ENCODE data around the gene MYD88. TPM values are rescaled to one million over a fixed set of nuclear protein-coding genes. Genes with fewer than 3 reads are reported as not detected.

Gene MYD88
- total and polyA plus RNA-seq, 8 donors = 7.2 to 20.2 (median 9.9) TPM

GRCh38 chr3:38115645-38116427 lies 22.6 kb upstream of the MYD88 start:
- no peaks in the 10 kb centered on the region for H3K27me3 ChIP-seq
- DNase-seq (peak in 2 of 6 donors; percentile 8 to 35), FAIRE-seq (no peak), ATAC-seq (no peak)
- intact Hi-C loops (cut with DNase I) = loop anchor here in 1 of 3 donors (10.0 kb wide), 2 partner anchors 261 to 369 kb away; no protein-coding TSS in a partner anchor
- no peak for TF ChIP-seq CTCF (IDR thresholded peaks at IDR 0.05)
- 45 to 60% methylated on average over 9 of the region's 9 CpGs for WGBS, 2 donors
- H3K36me3 ChIP-seq = peaks cover 0 to 6% (median 0%) of the 10 kb centered on the region in 3 donors
- H3K4me1 ChIP-seq = no peaks in the 10 kb centered on the region
- H3K9me3 ChIP-seq = no peaks in the 10 kb centered on the region
- no peak overlapping the region for H3K4me3 ChIP-seq
- no peak overlapping the region for H3K27ac ChIP-seq

- FAIRE-seq = no peak
- DNase-seq = peak in 3 of 6 donors; percentile 14 to 50 (median 47)
- TF ChIP-seq CTCF (IDR thresholded peaks at IDR 0.05) = no peak
- peaks cover 0 to 12% (median 7%) of the 10 kb centered on the region in 3 donors for H3K36me3 ChIP-seq
- no peaks in the 10 kb centered on the region for H3K27me3 ChIP-seq
- 72 to 86% methylated on average over 12 of the region's 12 CpGs for WGBS, 2 donors
- H3K4me3 ChIP-seq = no peak overlapping the region
- ATAC-seq = peak in 1 of 4 donors; percentile 4
- no peaks in the 10 kb centered on the region for H3K4me1 ChIP-seq
- no peak overlapping the region for H3K27ac ChIP-seq
- no peaks in the 10 kb centered on the region for H3K9me3 ChIP-seq
- intact Hi-C loops (cut with DNase I) = loop anchor here in 1 of 3 donors (10.0 kb wide), 2 partner anchors 262 to 368 kb away; no protein-coding TSS in a partner anchor
These were observed 21.8 kb upstream of the MYD88 start for GRCh38 chr3:38116471-38117162.

- FAIRE-seq (no peak), DNase-seq (peak in 5 of 6 donors; percentile 46 to 82 (median 63)), ATAC-seq (peak; percentile 62 to 87 (median 78))
- Histone ChIP-seq H3K4me3 (no peak overlapping the region), H3K9me3 (no peaks in the 10 kb centered on the region), H3K27ac (no peak overlapping the region), H3K27me3 (no peaks in the 10 kb centered on the region), H3K4me1 (no peaks in the 10 kb centered on the region), H3K36me3 (peaks cover 0 to 16% (median 13%) of the 10 kb centered on the region in 3 donors)
- WGBS, 2 donors = 54 to 68% methylated on average over 10 of the region's 10 CpGs
- TF ChIP-seq CTCF (IDR thresholded peaks at IDR 0.05) = no peak
- intact Hi-C loops (cut with DNase I) = loop anchor here in 1 of 3 donors (10.0 kb wide), 2 partner anchors 262 to 368 kb away; no protein-coding TSS in a partner anchor
These were observed 21.2 kb upstream of the MYD88 start for GRCh38 chr3:38117163-38117716.

- WGBS, 2 donors = 49 to 52% methylated on average over 11 of the region's 11 CpGs
- ATAC-seq = peak; percentile 63 to 91 (median 84)
- no peaks in the 10 kb centered on the region for H3K4me1 ChIP-seq
- no peak overlapping the region for H3K27ac ChIP-seq
- TF ChIP-seq CTCF (IDR thresholded peaks at IDR 0.05) = peak; percentile 50 to 59 (median 55)
- H3K36me3 ChIP-seq = peaks cover 5 to 22% (median 19%) of the 10 kb centered on the region in 3 donors
- H3K27me3 ChIP-seq = no peaks in the 10 kb centered on the region
- peak in 5 of 6 donors; percentile 46 to 84 (median 74) for DNase-seq
- intact Hi-C loops (cut with DNase I) = loop anchor here in 1 of 3 donors (10.0 kb wide), 2 partner anchors 263 to 367 kb away; no protein-coding TSS in a partner anchor
- no peak overlapping the region for H3K4me3 ChIP-seq
- FAIRE-seq = no peak
- H3K9me3 ChIP-seq = no peaks in the 10 kb centered on the region
These were observed 20.6 kb upstream of the MYD88 start for GRCh38 chr3:38117748-38118420.
